Measurements from ENCODE around the gene DAB1.
A peak's percentile ranks its signal among the peaks of the same experiment; 100 is the strongest.

The DAB1 gene

DNA sequence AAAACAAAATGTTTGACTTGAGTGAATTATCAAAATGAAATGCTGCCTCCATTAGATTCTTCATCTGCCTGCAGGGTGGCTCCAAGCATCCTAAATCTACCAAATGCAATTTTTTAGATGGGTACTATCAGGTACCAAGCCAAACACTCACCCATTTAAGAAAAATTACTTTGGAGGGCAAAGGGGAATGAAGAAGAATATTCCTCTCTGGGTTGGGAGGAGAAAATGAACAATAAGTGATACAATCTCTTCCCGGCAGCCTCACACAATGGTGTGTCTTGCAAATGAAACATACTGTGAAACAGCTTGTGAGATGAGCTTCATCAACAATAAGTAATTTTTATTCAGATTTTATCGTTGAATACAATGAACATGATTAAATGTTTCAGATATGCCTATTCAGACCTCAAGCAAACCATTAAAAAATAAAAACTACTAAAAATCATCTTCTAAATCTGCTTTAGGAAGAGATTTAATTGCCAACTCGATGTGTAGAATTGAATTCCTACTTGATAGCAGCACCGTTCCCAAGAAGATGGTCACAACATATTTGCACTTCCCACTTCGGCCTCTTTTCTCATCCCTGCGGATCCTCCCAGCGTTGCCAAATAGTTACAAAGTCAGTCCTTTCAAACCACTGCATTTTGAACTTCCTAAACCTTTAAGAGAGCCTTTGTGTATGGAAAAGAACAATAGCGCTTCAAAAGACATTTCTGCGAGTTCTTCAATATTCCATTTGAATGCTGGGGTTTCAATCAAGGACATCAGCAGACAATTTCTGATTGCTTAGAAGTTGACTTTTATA lies 2.7 kb downstream of the DAB1 start:
- no peak for DNase-seq (ENCODE audit: low read depth in 2 of 2)
- TF ChIP-seq CTCF (IDR thresholded peaks at IDR 0.05; ENCODE audit: low read depth, low read length): no peak

DNA sequence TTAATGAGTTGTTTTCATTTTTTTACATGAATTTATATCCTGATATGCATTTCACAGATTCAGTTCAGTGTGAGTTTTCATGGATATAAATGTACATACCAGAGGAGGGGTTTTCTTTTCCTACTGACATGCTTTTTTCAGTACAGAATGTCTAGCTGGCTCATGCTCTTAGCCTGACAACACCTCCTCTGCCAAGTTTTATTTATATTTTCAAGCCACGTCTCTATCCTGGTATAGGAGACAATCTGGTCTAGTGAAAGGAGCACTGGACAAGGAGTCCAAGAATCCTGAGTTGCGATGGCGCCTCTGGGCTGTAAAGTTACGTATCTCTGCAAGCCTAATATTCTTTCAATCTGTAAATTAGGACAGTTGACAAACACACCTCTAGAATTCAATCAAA lies 4.9 kb downstream of the DAB1 start:
- DNase-seq (ENCODE audit: low read depth in 2 of 2): no peak
- no peak overlapping the region for H3K4me3 ChIP-seq (replicated peaks in 1 of 2; ENCODE audit: low read depth in 2 of 2, low read length in 2 of 2)
- no peak for TF ChIP-seq CTCF (IDR thresholded peaks at IDR 0.05; ENCODE audit: low read depth, low read length)

More for the DNA sequence above, 2.7 kb downstream of the DAB1 start:
- no peak overlapping the region for H3K4me3 ChIP-seq (replicated peaks in 1 of 2; ENCODE audit: low read depth in 2 of 2, low read length in 2 of 2)

DNA sequence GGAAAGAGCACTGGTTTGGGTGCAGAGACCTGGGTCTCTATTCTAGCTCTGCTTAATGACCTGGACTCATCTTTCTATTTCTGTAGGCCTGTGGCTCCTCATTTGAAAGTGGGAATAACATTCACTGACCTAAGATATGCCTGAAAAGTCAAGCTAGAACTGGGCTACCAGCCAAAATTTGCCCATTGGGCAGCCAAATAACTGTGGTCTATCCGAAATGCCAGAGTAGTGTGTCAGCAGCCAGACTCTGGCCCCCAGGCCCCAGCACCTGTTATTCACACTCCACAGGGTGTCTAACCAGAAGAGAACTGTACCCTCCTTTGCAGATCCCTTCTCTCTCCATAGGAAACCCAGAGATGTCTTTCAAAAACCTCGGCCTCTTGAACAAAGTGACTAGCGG lies 12.6 kb downstream of the DAB1 start:
- DNase-seq (ENCODE audit: low read depth in 2 of 2): peak; percentile 2 to 30
- no peak overlapping the region for H3K4me3 ChIP-seq (replicated peaks in 1 of 2; ENCODE audit: low read depth in 2 of 2, low read length in 2 of 2)
- no peak for TF ChIP-seq CTCF (IDR thresholded peaks at IDR 0.05; ENCODE audit: low read depth, low read length)

GRCh38 chr1:57410508-57410907 lies 13.4 kb downstream of the DAB1 start:
- no peak overlapping the region for H3K4me3 ChIP-seq (replicated peaks in 1 of 2; ENCODE audit: low read depth in 2 of 2, low read length in 2 of 2)
- TF ChIP-seq CTCF (IDR thresholded peaks at IDR 0.05; ENCODE audit: low read depth, low read length): no peak
- DNase-seq (ENCODE audit: low read depth in 2 of 2): no peak

DNA sequence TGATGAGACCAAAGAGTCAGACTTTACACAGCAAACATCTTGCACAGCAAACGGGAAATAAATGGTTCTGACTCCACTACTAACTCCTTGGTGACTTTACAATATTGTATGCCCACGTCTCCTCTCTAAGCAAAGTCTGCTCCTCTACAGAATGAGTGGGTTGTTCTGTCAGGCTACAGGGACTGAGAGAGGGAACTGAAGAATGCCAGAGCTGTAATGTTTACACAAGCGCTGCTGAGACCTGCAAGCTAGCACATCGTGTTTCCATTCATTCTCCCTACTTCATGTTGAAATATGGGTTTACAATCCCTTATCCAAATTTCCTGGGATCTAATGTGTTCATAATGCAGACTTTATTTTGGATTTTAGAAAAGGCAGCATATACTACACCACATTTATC lies 15.9 kb downstream of the DAB1 start:
- no peak for TF ChIP-seq CTCF (IDR thresholded peaks at IDR 0.05; ENCODE audit: low read depth, low read length)
- no peak overlapping the region for H3K4me3 ChIP-seq (replicated peaks in 1 of 2; ENCODE audit: low read depth in 2 of 2, low read length in 2 of 2)
- no peak for DNase-seq (ENCODE audit: low read depth in 2 of 2)

- TF ChIP-seq CTCF (IDR thresholded peaks at IDR 0.05; ENCODE audit: low read depth, low read length): no peak
- DNase-seq (ENCODE audit: low read depth in 2 of 2): no peak
- no peak overlapping the region for H3K4me3 ChIP-seq (replicated peaks in 1 of 2; ENCODE audit: low read depth in 2 of 2, low read length in 2 of 2)
Observed at GRCh38 chr1:57406428-57406970, 17.4 kb downstream of the DAB1 start.

Data from cardiac fibroblast (primary cell).